Panc1 (cell line): ENCODE measurements around the gene LCE2A.

Experiments
- CTCF ChIP-seq: fragments of 450-650 bp; IDR thresholded peaks from 2 replicates; pipeline ENCODE4 v1.5.1; 2017; ENCODE audit warnings: mild to moderate bottlenecking
- POLR2AphosphoS5 ChIP-seq: IDR thresholded peaks from 2 replicates; pipeline ENCODE4 v1.6.1; 2012; ENCODE audit warnings: mild to moderate bottlenecking, low read depth, low read length, moderate library complexity
- TF ChIP-seq, protein P1 (sequence below), 2 experiments: IDR thresholded peaks; 2 replicates each; pipeline ENCODE4 v1.6.1; 2011 to 2012; ENCODE audit warnings: low read depth in 2 of 2, control low read depth in 1 of 2, low read length in 1 of 2, mild to moderate bottlenecking in 1 of 2, moderate library complexity in 1 of 2; ENCODE audit not compliant: insufficient read depth in 1 of 2

DNA sequence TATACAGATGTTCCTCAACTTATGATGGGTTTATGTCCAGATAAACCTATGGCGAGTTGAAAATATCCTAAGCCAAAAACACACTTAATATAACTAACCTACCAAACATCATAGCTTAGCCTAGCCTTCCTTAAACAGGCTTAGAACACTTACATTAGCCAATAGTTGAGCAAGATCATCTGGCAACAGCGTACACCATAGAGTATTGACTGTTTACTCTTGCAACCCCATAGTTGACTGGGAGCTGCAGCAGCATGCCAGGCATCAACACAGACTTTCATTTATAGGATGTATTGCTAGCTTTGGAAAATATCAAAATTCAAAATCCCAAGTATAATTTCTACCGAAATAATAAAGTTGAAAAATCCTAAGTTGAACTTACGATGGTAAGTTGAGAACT lies 40.5 kb upstream of the LCE2A start:
- TF ChIP-seq, protein P1, sequence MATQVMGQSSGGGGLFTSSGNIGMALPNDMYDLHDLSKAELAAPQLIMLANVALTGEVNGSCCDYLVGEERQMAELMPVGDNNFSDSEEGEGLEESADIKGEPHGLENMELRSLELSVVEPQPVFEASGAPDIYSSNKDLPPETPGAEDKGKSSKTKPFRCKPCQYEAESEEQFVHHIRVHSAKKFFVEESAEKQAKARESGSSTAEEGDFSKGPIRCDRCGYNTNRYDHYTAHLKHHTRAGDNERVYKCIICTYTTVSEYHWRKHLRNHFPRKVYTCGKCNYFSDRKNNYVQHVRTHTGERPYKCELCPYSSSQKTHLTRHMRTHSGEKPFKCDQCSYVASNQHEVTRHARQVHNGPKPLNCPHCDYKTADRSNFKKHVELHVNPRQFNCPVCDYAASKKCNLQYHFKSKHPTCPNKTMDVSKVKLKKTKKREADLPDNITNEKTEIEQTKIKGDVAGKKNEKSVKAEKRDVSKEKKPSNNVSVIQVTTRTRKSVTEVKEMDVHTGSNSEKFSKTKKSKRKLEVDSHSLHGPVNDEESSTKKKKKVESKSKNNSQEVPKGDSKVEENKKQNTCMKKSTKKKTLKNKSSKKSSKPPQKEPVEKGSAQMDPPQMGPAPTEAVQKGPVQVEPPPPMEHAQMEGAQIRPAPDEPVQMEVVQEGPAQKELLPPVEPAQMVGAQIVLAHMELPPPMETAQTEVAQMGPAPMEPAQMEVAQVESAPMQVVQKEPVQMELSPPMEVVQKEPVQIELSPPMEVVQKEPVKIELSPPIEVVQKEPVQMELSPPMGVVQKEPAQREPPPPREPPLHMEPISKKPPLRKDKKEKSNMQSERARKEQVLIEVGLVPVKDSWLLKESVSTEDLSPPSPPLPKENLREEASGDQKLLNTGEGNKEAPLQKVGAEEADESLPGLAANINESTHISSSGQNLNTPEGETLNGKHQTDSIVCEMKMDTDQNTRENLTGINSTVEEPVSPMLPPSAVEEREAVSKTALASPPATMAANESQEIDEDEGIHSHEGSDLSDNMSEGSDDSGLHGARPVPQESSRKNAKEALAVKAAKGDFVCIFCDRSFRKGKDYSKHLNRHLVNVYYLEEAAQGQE (IDR thresholded peaks at IDR 0.05; ENCODE audit: insufficient read depth in 1 of 2, low read depth in 2 of 2, low read length in 1 of 2) = no peak
- TF ChIP-seq CTCF = no peak
- TF ChIP-seq POLR2AphosphoS5 = no peak
